ENCODE data around the gene CHRM4. TPM values are rescaled to one million over a fixed set of nuclear protein-coding genes. Genes with fewer than 3 reads are reported as not detected.

Gene CHRM4
- total and polyA plus RNA-seq, 7 experiments from 2014 or later = 0.15 to 3.5 (median 0.48) TPM; not detected in 2

DNA sequence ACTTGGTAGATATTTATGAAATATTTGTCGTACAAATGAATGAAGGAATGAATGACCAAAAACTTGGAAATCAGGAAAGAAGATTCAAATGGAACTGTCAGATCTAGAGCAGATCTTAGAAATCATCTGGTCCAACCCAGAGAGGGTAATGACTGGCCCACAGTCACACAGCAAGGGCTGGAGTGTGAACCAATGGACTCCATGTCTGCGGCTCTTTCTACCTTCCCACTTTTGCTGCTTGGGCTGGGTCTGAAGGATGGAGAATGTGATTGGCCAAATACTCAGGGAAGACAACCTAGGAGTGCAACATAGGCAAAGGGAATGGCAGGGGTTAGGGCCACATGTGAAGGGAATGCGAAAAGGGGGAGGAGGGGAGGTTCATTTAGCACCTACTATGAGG is 50.1 kb downstream of the CHRM4 start:
- Histone ChIP-seq H3K27me3 (ENCODE audit: control insufficient read depth in 2 of 2, insufficient read depth in 2 of 2, low read length in 2 of 2) (no peaks in the 10 kb centered on the region), H3K27ac (ENCODE audit: low read depth, low read length) (peak overlapping the region; percentile 70), H3K36me3 (ENCODE audit: control insufficient read depth in 2 of 3, insufficient read depth in 3 of 3, low read length in 3 of 3) (no peaks in the 10 kb centered on the region), H3K4me3 (ENCODE audit: low read length) (peak overlapping the region; percentile 20), H3K9me3 (ENCODE audit: control insufficient read depth in 2 of 3, low read length in 3 of 3) (no peaks in the 10 kb centered on the region), H3K4me1 (ENCODE audit: control insufficient read depth in 2 of 2, insufficient read depth in 2 of 2, low read length in 2 of 2) (peaks cover 13 to 95% of the 10 kb centered on the region in 2 donors)
- CTCF ChIA-PET = interaction anchor here (1.9 to 16.7 kb wide), 3 partner anchors 9 to 22 kb away, joined by 13 to 302 read pairs (median 95); no protein-coding TSS in a partner anchor
- intact Hi-C loops (cut with micrococcal nuclease) = loop anchor here in 1 of 2 donors (10.0 kb wide), 1 partner anchor 1213 kb away; the partner anchor contains the start of gene CELF1
- DNase-seq (no peak), ATAC-seq (no peak)
- Mint-ChIP-seq H3K36me3 (peaks cover 0 to 6% (median 0%) of the 10 kb centered on the region in 5 donors), H3K9me3 (peaks cover 0 to 2% (median 0%) of the 10 kb centered on the region in 11 donors), H3K4me1 (peaks cover 60 to 100% (median 92%) of the 10 kb centered on the region in 7 donors), H3K27ac (peak overlapping the region; percentile 10 to 93 (median 86)), H3K4me3 (peak overlapping the region in 9 of 10 donors; percentile 27 to 93 (median 67)), H3K27me3 (peaks cover 0 to 3% (median 0%) of the 10 kb centered on the region in 5 donors)
- POLR2A ChIA-PET = interaction anchor here (1.0 to 17.3 kb wide), 4 partner anchors 10 to 32 kb away, joined by 3 to 444 read pairs (median 114); no protein-coding TSS in a partner anchor

DNA sequence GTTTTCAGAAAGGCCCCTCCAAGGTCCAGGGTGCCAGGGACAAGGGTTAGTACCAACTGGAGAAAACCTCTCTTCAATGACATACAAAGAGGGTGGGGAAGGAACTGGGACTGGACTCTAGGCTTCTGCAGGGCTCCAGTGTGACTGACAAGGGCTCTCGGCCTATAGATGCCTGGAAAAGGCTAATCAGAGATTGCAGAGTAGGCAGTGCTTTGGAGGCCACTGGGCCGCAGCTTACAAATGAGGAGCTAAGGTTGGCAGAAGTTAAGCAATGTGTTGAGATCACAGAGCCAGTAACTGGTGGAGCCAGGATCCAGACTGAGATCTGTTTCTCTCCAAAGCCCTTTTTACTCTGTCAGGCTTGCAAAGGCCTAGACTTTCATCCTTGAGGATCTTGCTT is 51.8 kb downstream of the CHRM4 start:
- ATAC-seq (peak; percentile 23), DNase-seq (no peak)
- H3K27ac ChIP-seq (ENCODE audit: low read depth, low read length) = no peak overlapping the region
- H3K36me3 Mint-ChIP-seq = peaks cover 0 to 10% (median 0%) of the 10 kb centered on the region in 5 donors
- no peak overlapping the region for H3K4me3 ChIP-seq (ENCODE audit: low read length)
- ChIA-PET POLR2A (interaction anchor here (1.3 to 17.3 kb wide), 2 partner anchors 8 to 49 kb away, joined by 4 to 444 read pairs; no protein-coding TSS in a partner anchor), CTCF (interaction anchor here (1.0 to 8.4 kb wide), 4 partner anchors 7 to 25 kb away, joined by 3 to 95 read pairs (median 3); no protein-coding TSS in a partner anchor)
- H3K27me3 Mint-ChIP-seq = peaks cover 0 to 6% (median 0%) of the 10 kb centered on the region in 5 donors
- H3K9me3 ChIP-seq (ENCODE audit: control insufficient read depth in 2 of 3, low read length in 3 of 3) = no peaks in the 10 kb centered on the region
- peaks cover 0 to 95% of the 10 kb centered on the region in 2 donors for H3K4me1 ChIP-seq (ENCODE audit: control insufficient read depth in 2 of 2, insufficient read depth in 2 of 2, low read length in 2 of 2)
- H3K9me3 Mint-ChIP-seq = no peaks in the 10 kb centered on the region
- peaks cover 52 to 100% (median 93%) of the 10 kb centered on the region in 7 donors for H3K4me1 Mint-ChIP-seq
- peak overlapping the region in 5 of 10 donors; percentile 2 to 91 (median 13) for H3K4me3 Mint-ChIP-seq
- no peaks in the 10 kb centered on the region for H3K36me3 ChIP-seq (ENCODE audit: control insufficient read depth in 2 of 3, insufficient read depth in 3 of 3, low read length in 3 of 3)
- H3K27me3 ChIP-seq (ENCODE audit: control insufficient read depth in 2 of 2, insufficient read depth in 2 of 2, low read length in 2 of 2) = peaks cover 0 to 3% of the 10 kb centered on the region in 2 donors
- H3K27ac Mint-ChIP-seq = peak overlapping the region in 8 of 9 donors; percentile 13 to 90 (median 84)
- intact Hi-C loops (cut with micrococcal nuclease) = loop anchor here in 1 of 2 donors (10.0 kb wide), 1 partner anchor 1215 kb away; the partner anchor contains the start of gene CELF1

- Histone ChIP-seq H3K36me3 (ENCODE audit: control insufficient read depth in 2 of 3, insufficient read depth in 3 of 3, low read length in 3 of 3) (no peaks in the 10 kb centered on the region), H3K4me1 (ENCODE audit: control insufficient read depth in 2 of 2, insufficient read depth in 2 of 2, low read length in 2 of 2) (peaks cover 0 to 95% of the 10 kb centered on the region in 2 donors), H3K27me3 (ENCODE audit: control insufficient read depth in 2 of 2, insufficient read depth in 2 of 2, low read length in 2 of 2) (peaks cover 0 to 3% of the 10 kb centered on the region in 2 donors), H3K9me3 (ENCODE audit: control insufficient read depth in 2 of 3, low read length in 3 of 3) (no peaks in the 10 kb centered on the region), H3K4me3 (ENCODE audit: low read length) (no peak overlapping the region), H3K27ac (ENCODE audit: low read depth, low read length) (peak overlapping the region; percentile 50)
- POLR2A ChIA-PET = interaction anchor here (0.6 to 17.3 kb wide), 6 partner anchors 7 to 909 kb away, joined by 3 to 444 read pairs (median 4); no protein-coding TSS in a partner anchor
- no peaks in the 10 kb centered on the region for H3K9me3 Mint-ChIP-seq
- no peak for ATAC-seq
- intact Hi-C loops (cut with micrococcal nuclease) = no loop called here
- H3K36me3 Mint-ChIP-seq = peaks cover 0 to 10% (median 0%) of the 10 kb centered on the region in 5 donors
- peaks cover 49 to 100% (median 93%) of the 10 kb centered on the region in 7 donors for H3K4me1 Mint-ChIP-seq
- CTCF ChIA-PET = interaction anchor here (1.0 to 8.4 kb wide), 4 partner anchors 6 to 26 kb away, joined by 3 to 95 read pairs (median 3); no protein-coding TSS in a partner anchor
- peak overlapping the region in 9 of 10 donors; percentile 44 to 91 (median 71) for H3K4me3 Mint-ChIP-seq
- peak overlapping the region in 8 of 9 donors; percentile 66 to 95 (median 86) for H3K27ac Mint-ChIP-seq
- DNase-seq = no peak
- H3K27me3 Mint-ChIP-seq = peaks cover 0 to 11% (median 0%) of the 10 kb centered on the region in 5 donors
Observed at GRCh38 chr11:46338988-46339666, 52.4 kb downstream of the CHRM4 start.

- H3K36me3 Mint-ChIP-seq = peaks cover 0 to 10% (median 0%) of the 10 kb centered on the region in 5 donors
- peak overlapping the region; percentile 6 to 91 (median 69) for H3K4me3 Mint-ChIP-seq
- peak overlapping the region; percentile 18 to 95 (median 86) for H3K27ac Mint-ChIP-seq
- POLR2A ChIA-PET = interaction anchor here (0.6 to 17.3 kb wide), 7 partner anchors 7 to 910 kb away, joined by 3 to 444 read pairs (median 4); no protein-coding TSS in a partner anchor
- no peak for DNase-seq
- no peaks in the 10 kb centered on the region for H3K9me3 Mint-ChIP-seq
- ATAC-seq = no peak
- Histone ChIP-seq H3K36me3 (ENCODE audit: control insufficient read depth in 2 of 3, insufficient read depth in 3 of 3, low read length in 3 of 3) (no peaks in the 10 kb centered on the region), H3K27ac (ENCODE audit: low read depth, low read length) (peak overlapping the region; percentile 50), H3K9me3 (ENCODE audit: control insufficient read depth in 2 of 3, low read length in 3 of 3) (no peaks in the 10 kb centered on the region), H3K4me3 (ENCODE audit: low read length) (no peak overlapping the region), H3K4me1 (ENCODE audit: control insufficient read depth in 2 of 2, insufficient read depth in 2 of 2, low read length in 2 of 2) (peaks cover 2 to 95% of the 10 kb centered on the region in 2 donors), H3K27me3 (ENCODE audit: control insufficient read depth in 2 of 2, insufficient read depth in 2 of 2, low read length in 2 of 2) (peaks cover 0 to 3% of the 10 kb centered on the region in 2 donors)
- CTCF ChIA-PET = interaction anchor here (1.3 kb wide), 1 partner anchor 23 kb away, joined by 3 read pairs; no protein-coding TSS in a partner anchor
- intact Hi-C loops (cut with micrococcal nuclease) = no loop called here
- peaks cover 0 to 16% (median 0%) of the 10 kb centered on the region in 5 donors for H3K27me3 Mint-ChIP-seq
- H3K4me1 Mint-ChIP-seq = peaks cover 50 to 100% (median 93%) of the 10 kb centered on the region in 7 donors
Observed at GRCh38 chr11:46338636-46338987, 53.0 kb downstream of the CHRM4 start.

GRCh38 chr11:46337626-46338345 is 53.8 kb downstream of the CHRM4 start:
- Mint-ChIP-seq H3K4me3 (peak overlapping the region in 9 of 10 donors; percentile 22 to 91 (median 55)), H3K27me3 (peaks cover 0 to 19% (median 0%) of the 10 kb centered on the region in 5 donors), H3K9me3 (peaks cover 0 to 2% (median 0%) of the 10 kb centered on the region in 11 donors), H3K4me1 (peaks cover 46 to 95% (median 88%) of the 10 kb centered on the region in 7 donors), H3K27ac (peak overlapping the region in 8 of 9 donors; percentile 50 to 90 (median 82)), H3K36me3 (peaks cover 0 to 10% (median 0%) of the 10 kb centered on the region in 5 donors)
- ChIA-PET POLR2A (interaction anchor here (0.6 to 17.3 kb wide), 4 partner anchors 6 to 20 kb away, joined by 3 to 444 read pairs (median 224); partner anchors contain the start of gene DGKZ), CTCF (no interaction called here)
- Histone ChIP-seq H3K9me3 (ENCODE audit: control insufficient read depth in 2 of 3, low read length in 3 of 3) (no peaks in the 10 kb centered on the region), H3K36me3 (ENCODE audit: control insufficient read depth in 2 of 3, insufficient read depth in 3 of 3, low read length in 3 of 3) (no peaks in the 10 kb centered on the region), H3K27ac (ENCODE audit: low read depth, low read length) (no peak overlapping the region), H3K4me1 (ENCODE audit: control insufficient read depth in 2 of 2, insufficient read depth in 2 of 2, low read length in 2 of 2) (peaks cover 5 to 86% of the 10 kb centered on the region in 2 donors), H3K4me3 (ENCODE audit: low read length) (no peak overlapping the region), H3K27me3 (ENCODE audit: control insufficient read depth in 2 of 2, insufficient read depth in 2 of 2, low read length in 2 of 2) (peaks cover 0 to 3% of the 10 kb centered on the region in 2 donors)
- intact Hi-C loops (cut with micrococcal nuclease) = no loop called here
- ATAC-seq = no peak
- DNase-seq = no peak
